SK-N-SH (cell line): ENCODE results near the gene CDKL5.

Experiments
- CTCF ChIP-seq: fragments of 200-600 bp; sonication (generic); IDR thresholded peaks from 2 replicates; pipeline ENCODE4 v1.6.1; 2017; ENCODE audit warnings: antibody characterized with exemption, mild to moderate bottlenecking, moderate library complexity
- GATA2 ChIP-seq: sonication (generic); formaldehyde crosslinking; IDR thresholded peaks from 2 replicates; pipeline ENCODE4 v1.5.0; 2020; ENCODE audit warnings: mild to moderate bottlenecking, missing genetic modification reagents
- JUND ChIP-seq: IDR thresholded peaks from 2 replicates; pipeline ENCODE4 v1.4.0; 2012
- MXI1 ChIP-seq: IDR thresholded peaks from 2 replicates; pipeline ENCODE4 v1.6.1; 2012; ENCODE audit warnings: mild to moderate bottlenecking, low read depth, low read length, improper control_type of control experiment
- POLR2AphosphoS5 ChIP-seq: IDR thresholded peaks from 2 replicates; pipeline ENCODE4 v1.6.1; 2012; ENCODE audit warnings: low read depth, low read length
- SMC3 ChIP-seq: IDR thresholded peaks from 2 replicates; pipeline ENCODE4 v1.6.1; 2012; ENCODE audit warnings: low read depth, low read length, improper control_type of control experiment
- TAF1 ChIP-seq: IDR thresholded peaks from 2 replicates; pipeline ENCODE4 v1.6.1; 2012; ENCODE audit warnings: low read depth, mild to moderate bottlenecking, low read length, moderate library complexity, borderline replicate concordance
- YY1 ChIP-seq: IDR thresholded peaks from 2 replicates; pipeline ENCODE4 v1.4.0; 2012; ENCODE audit warnings: low read depth, mild to moderate bottlenecking
- TF ChIP-seq, protein P1 (sequence below): IDR thresholded peaks from 2 replicates; pipeline ENCODE4 v1.4.0; 2012; ENCODE audit warnings: low read depth, borderline replicate concordance
- TF ChIP-seq, protein P2 (sequence below): IDR thresholded peaks from 2 replicates; pipeline ENCODE4 v1.4.0; 2012; ENCODE audit warnings: low read depth

DNA sequence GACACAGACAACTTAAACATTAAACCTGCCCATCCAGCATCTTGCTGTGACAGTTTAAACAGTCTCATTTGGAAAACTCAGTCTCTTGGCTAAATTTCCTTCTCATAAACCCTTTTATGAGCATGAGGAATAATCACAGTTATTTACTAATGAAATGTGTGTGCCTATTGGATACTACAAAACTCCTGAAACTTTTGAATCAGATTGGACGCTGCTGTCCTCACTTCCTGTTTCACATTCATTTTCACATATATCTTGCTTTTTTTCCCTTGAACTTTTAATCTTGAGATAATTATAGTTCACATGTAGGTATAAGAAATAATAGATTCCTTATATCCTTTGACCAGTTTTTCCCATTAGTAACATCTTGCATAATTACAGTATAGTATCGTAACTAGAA is 111.7 kb downstream of the CDKL5 start:
- TF ChIP-seq SMC3 (no peak), TAF1 (no peak), GATA2 (no peak), MXI1 (no peak), CTCF (no peak), POLR2AphosphoS5 (no peak), YY1 (no peak), JUND (no peak)
- TF ChIP-seq, protein P1, sequence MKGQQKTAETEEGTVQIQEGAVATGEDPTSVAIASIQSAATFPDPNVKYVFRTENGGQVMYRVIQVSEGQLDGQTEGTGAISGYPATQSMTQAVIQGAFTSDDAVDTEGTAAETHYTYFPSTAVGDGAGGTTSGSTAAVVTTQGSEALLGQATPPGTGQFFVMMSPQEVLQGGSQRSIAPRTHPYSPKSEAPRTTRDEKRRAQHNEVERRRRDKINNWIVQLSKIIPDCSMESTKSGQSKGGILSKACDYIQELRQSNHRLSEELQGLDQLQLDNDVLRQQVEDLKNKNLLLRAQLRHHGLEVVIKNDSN, result no peak
- TF ChIP-seq, protein P2, sequence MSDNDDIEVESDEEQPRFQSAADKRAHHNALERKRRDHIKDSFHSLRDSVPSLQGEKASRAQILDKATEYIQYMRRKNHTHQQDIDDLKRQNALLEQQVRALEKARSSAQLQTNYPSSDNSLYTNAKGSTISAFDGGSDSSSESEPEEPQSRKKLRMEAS, result no peak
